Measurements from ENCODE around the gene EFNA3. TPM values are rescaled to one million over a fixed set of nuclear protein-coding genes. Genes with fewer than 3 reads are reported as not detected.

EFNA3 gene
- total and polyA plus RNA-seq, 2 experiments from 2014 or later: 10.3 to 13.6 TPM

DNA sequence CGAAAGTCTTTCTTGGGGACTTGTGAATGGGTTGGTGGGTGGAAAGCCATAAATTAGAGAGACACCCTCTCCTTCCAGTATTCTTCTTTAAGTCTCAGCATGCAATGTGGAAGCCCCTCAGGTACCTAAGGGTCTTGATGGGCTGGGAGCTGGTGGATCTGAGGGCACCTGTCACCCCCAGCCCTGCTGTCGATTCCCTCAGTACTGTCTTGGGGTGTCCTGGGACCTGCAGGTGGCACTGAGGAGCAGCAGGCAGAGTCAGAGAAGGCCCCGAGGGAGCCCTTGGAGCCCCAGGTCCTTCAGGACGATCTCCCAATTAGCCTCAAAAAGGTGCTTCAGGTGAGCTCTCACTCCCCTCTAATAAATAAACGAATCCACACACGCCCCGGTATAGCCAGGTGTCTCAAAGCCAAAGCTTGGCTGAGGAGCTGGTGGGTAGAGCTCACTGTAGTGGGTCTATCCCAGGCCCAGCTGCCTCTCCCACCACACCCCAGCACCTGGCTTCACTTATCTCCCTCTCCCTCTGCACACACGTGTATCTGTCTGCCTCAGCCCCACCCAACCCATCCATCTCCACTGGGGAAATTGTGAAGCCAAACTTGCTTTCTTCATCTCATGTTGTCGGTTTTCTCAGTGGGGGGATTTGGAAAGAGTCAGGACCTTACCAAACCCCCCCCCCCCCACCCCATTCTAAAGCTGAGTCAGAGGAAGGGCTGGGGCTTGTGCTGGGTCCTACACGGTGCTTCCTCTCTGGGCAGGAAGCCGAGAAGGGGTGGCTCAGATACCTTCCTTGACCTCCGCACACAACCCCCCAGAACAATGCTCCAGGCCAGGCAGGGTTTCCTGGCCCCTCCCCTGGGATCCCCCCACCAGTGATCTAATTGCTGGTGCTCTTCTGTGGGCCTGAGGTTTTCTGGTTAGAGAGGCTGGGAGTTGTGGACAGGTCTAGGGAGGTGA is 25.9 kb upstream of the EFNA3 start:
- Histone ChIP-seq H3K36me3 (ENCODE audit: insufficient read depth) (no peaks in the 10 kb centered on the region), H4K20me1 (replicated peaks; ENCODE audit: insufficient read depth) (peaks cover 3% of the 10 kb centered on the region; the same call in 1 of the 2 replicates), H3K9me2 (ENCODE audit: insufficient read depth) (no peaks in the 10 kb centered on the region), H3K27ac (ENCODE audit: low read depth) (no peak overlapping the region), H3F3A (replicated peaks; ENCODE audit: low read depth) (peaks cover 12% of the 10 kb centered on the region; the same call in 1 of the 2 replicates), H3K4me3 (peak overlapping the region; percentile 90), H3K79me2 (replicated peaks; ENCODE audit: insufficient read depth) (no peaks in the 10 kb centered on the region), H3K4me1 (ENCODE audit: insufficient read depth) (peaks cover 18% of the 10 kb centered on the region; the same call in 1 of the 2 replicates), H3K4me2 (peak overlapping the region; percentile 98), H3K27me3 (ENCODE audit: insufficient read depth) (peaks cover 24% of the 10 kb centered on the region), H2AFZ (no peak overlapping the region)
- TF ChIP-seq, protein P1, sequence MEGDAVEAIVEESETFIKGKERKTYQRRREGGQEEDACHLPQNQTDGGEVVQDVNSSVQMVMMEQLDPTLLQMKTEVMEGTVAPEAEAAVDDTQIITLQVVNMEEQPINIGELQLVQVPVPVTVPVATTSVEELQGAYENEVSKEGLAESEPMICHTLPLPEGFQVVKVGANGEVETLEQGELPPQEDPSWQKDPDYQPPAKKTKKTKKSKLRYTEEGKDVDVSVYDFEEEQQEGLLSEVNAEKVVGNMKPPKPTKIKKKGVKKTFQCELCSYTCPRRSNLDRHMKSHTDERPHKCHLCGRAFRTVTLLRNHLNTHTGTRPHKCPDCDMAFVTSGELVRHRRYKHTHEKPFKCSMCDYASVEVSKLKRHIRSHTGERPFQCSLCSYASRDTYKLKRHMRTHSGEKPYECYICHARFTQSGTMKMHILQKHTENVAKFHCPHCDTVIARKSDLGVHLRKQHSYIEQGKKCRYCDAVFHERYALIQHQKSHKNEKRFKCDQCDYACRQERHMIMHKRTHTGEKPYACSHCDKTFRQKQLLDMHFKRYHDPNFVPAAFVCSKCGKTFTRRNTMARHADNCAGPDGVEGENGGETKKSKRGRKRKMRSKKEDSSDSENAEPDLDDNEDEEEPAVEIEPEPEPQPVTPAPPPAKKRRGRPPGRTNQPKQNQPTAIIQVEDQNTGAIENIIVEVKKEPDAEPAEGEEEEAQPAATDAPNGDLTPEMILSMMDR (conservative IDR thresholded peaks at IDR 0.05; ENCODE audit: low read depth in 2 of 2): peak; percentile 32 to 61
- no peak for TF ChIP-seq CREB1 (CRISPR knock-in tag; IDR thresholded peaks at IDR 0.05; ENCODE audit: low read depth)
- Mint-ChIP-seq H3K9me3 (no peaks in the 10 kb centered on the region; the same call in 2 of the 3 replicates), H3K27me3 (ENCODE audit: insufficient read depth, low read depth, poor library complexity) (peaks cover 25% of the 10 kb centered on the region), H3K36me3 (ENCODE audit: low read depth) (no peaks in the 10 kb centered on the region; the same call in 2 of the 3 replicates), H3K4me3 (peak overlapping the region; percentile 76), H3K4me1 (peaks cover 33% of the 10 kb centered on the region), H3K27ac (no peak overlapping the region)
- ATAC-seq: peak; percentile 17
- peak; percentile 46 for DNase-seq (ENCODE audit: low spot score)

DNA sequence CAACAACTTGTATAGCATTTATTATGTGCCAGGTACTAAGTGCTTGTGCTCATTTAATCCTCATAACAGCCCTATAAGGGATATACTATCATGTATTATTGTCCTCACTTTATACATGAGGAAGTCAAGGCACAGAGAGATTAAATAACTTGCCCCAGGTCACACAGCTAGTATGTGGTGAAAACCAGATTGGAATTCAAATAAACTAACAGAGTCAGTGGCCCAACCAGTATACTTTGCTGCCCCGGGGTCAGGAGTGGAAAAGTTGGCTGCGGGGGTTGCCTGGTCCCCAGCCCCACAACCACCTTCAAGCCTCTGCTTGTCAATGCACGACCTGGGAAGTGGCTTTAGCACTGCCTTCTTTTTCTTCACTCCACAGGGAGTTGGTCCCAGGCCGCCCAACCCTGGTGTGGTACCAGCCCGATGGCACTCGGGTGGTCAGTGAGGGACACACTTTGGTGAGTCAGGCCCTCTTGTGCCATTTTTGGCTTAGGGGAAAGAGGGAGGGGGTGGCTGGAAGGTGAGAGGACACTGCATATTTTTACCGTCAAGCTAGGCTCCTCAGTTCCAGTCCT is 25.0 kb upstream of the EFNA3 start:
- Histone ChIP-seq H3K4me1 (ENCODE audit: insufficient read depth) (peaks cover 15% of the 10 kb centered on the region; the same call in 1 of the 2 replicates), H3K27ac (ENCODE audit: low read depth) (no peak overlapping the region), H3K4me3 (no peak overlapping the region), H4K20me1 (replicated peaks; ENCODE audit: insufficient read depth) (peaks cover 3% of the 10 kb centered on the region; the same call in 1 of the 2 replicates), H3K36me3 (ENCODE audit: insufficient read depth) (no peaks in the 10 kb centered on the region), H3K4me2 (no peak overlapping the region), H3F3A (replicated peaks; ENCODE audit: low read depth) (peaks cover 12% of the 10 kb centered on the region; the same call in 1 of the 2 replicates), H3K9me2 (ENCODE audit: insufficient read depth) (no peaks in the 10 kb centered on the region), H3K79me2 (replicated peaks; ENCODE audit: insufficient read depth) (no peaks in the 10 kb centered on the region), H3K27me3 (ENCODE audit: insufficient read depth) (peaks cover 24% of the 10 kb centered on the region), H2AFZ (no peak overlapping the region)
- no peak overlapping the region for H3K4me3 Mint-ChIP-seq
- no peak for ATAC-seq
- H3K27me3 Mint-ChIP-seq (ENCODE audit: insufficient read depth, low read depth, poor library complexity): peaks cover 25% of the 10 kb centered on the region
- no peak for DNase-seq (ENCODE audit: low spot score)
- H3K4me1 Mint-ChIP-seq: peaks cover 24% of the 10 kb centered on the region
- no peak overlapping the region for H3K27ac Mint-ChIP-seq
- no peaks in the 10 kb centered on the region; the same call in 2 of the 3 replicates for H3K36me3 Mint-ChIP-seq (ENCODE audit: low read depth)
- H3K9me3 Mint-ChIP-seq: no peaks in the 10 kb centered on the region; the same call in 2 of the 3 replicates
- TF ChIP-seq POLR2AphosphoS5 (IDR thresholded peaks at IDR 0.05; ENCODE audit: low read depth) (no peak), NANOG (IDR thresholded peaks at IDR 0.05; ENCODE audit: borderline replicate concordance) (no peak), ZNF114 (CRISPR knock-in tag; IDR thresholded peaks at IDR 0.05) (no peak), STAT1 (IDR thresholded peaks at IDR 0.05; ENCODE audit: unreplicated experiment) (no peak), EZH2 (IDR thresholded peaks at IDR 0.05; ENCODE audit: low read depth, unreplicated experiment) (no peak), ZNF331 (CRISPR knock-in tag; IDR thresholded peaks at IDR 0.05; ENCODE audit: low read depth) (no peak)
- TF ChIP-seq, protein P2, sequence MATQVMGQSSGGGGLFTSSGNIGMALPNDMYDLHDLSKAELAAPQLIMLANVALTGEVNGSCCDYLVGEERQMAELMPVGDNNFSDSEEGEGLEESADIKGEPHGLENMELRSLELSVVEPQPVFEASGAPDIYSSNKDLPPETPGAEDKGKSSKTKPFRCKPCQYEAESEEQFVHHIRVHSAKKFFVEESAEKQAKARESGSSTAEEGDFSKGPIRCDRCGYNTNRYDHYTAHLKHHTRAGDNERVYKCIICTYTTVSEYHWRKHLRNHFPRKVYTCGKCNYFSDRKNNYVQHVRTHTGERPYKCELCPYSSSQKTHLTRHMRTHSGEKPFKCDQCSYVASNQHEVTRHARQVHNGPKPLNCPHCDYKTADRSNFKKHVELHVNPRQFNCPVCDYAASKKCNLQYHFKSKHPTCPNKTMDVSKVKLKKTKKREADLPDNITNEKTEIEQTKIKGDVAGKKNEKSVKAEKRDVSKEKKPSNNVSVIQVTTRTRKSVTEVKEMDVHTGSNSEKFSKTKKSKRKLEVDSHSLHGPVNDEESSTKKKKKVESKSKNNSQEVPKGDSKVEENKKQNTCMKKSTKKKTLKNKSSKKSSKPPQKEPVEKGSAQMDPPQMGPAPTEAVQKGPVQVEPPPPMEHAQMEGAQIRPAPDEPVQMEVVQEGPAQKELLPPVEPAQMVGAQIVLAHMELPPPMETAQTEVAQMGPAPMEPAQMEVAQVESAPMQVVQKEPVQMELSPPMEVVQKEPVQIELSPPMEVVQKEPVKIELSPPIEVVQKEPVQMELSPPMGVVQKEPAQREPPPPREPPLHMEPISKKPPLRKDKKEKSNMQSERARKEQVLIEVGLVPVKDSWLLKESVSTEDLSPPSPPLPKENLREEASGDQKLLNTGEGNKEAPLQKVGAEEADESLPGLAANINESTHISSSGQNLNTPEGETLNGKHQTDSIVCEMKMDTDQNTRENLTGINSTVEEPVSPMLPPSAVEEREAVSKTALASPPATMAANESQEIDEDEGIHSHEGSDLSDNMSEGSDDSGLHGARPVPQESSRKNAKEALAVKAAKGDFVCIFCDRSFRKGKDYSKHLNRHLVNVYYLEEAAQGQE (IDR thresholded peaks at IDR 0.05; ENCODE audit: unreplicated experiment): no peak
- TF ChIP-seq, protein P3, sequence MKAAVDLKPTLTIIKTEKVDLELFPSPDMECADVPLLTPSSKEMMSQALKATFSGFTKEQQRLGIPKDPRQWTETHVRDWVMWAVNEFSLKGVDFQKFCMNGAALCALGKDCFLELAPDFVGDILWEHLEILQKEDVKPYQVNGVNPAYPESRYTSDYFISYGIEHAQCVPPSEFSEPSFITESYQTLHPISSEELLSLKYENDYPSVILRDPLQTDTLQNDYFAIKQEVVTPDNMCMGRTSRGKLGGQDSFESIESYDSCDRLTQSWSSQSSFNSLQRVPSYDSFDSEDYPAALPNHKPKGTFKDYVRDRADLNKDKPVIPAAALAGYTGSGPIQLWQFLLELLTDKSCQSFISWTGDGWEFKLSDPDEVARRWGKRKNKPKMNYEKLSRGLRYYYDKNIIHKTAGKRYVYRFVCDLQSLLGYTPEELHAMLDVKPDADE (IDR thresholded peaks at IDR 0.05): no peak
